Aortic smooth muscle cell (primary cell): ENCODE data around the gene KIF26A. TPM values are rescaled to one million over a fixed set of nuclear protein-coding genes. Genes with fewer than 3 reads are reported as not detected.

Source experiments
- total RNA-seq: library from RNA; depleted of rRNA; stranded (reverse); fragments of >200 nt; gene quantifications from 2 replicates; pipeline ENCODE4 v1.2.3, GENCODE V29; 2014

Gene KIF26A
- total RNA-seq = 0.06 and 0.40 TPM in 2 replicates

GRCh38 chr14:104138098-104138717 lies at the start of gene KIF26A:
TSS of gene KIF26A (plus strand) at chr14:104138587. CDS start at chr14:104138723, 136 bp downstream.

Other genes with a start within 250 kb of the KIF26A start
- gene TDRD9, start 210.1 kb upstream of the KIF26A start, total RNA-seq = 0.26 and 1.6 TPM in 2 replicates
- gene RD3L, start 196.1 kb upstream of the KIF26A start, total RNA-seq = not detected in 2 replicates
- gene ASPG, start 52.9 kb upstream of the KIF26A start, total RNA-seq = not detected in 2 replicates